KMS-11 (cell line): ENCODE data around the gene NME7.

Source experiments
- H2AFZ ChIP-seq: fragments of 200-600 bp; sonication (generic); 2 replicates; pipeline ENCODE4 v1.6.1; 2016; ENCODE audit warnings: antibody characterized with exemption, mixed run types, low read depth
- H3K27ac ChIP-seq: fragments of 200-600 bp; sonication (generic); 2 replicates; pipeline ENCODE4 v1.6.1; 2016; ENCODE audit warnings: mild to moderate bottlenecking, mixed run types
- H3K27me3 ChIP-seq: fragments of 200-600 bp; sonication (generic); 2 replicates; pipeline ENCODE4 v1.6.1; 2017; ENCODE audit warnings: mild to moderate bottlenecking, low read depth, mixed run types, moderate library complexity; ENCODE audit not compliant: insufficient read depth
- H3K36me3 ChIP-seq: fragments of 200-600 bp; sonication (generic); 2 replicates; pipeline ENCODE4 v1.6.1; 2017; ENCODE audit warnings: mild to moderate bottlenecking, mixed run types; ENCODE audit not compliant: insufficient read depth
- H3K4me1 ChIP-seq: fragments of 200-600 bp; sonication (generic); 2 replicates; pipeline ENCODE4 v1.6.1; 2016; ENCODE audit warnings: mild to moderate bottlenecking, low read depth, mixed run types; ENCODE audit not compliant: poor library complexity, severe bottlenecking
- H3K4me2 ChIP-seq: fragments of 200-600 bp; sonication (generic); 2 replicates; pipeline ENCODE4 v1.7.0; 2016; ENCODE audit warnings: mild to moderate bottlenecking, mixed run types
- H3K4me3 ChIP-seq: fragments of 200-600 bp; sonication (generic); IDR thresholded peaks from 2 replicates; pipeline ENCODE4 v1.6.1; 2017; ENCODE audit warnings: low read depth, low read length, mixed read lengths; ENCODE audit not compliant: insufficient read depth
- H3K79me2 ChIP-seq: fragments of 200-600 bp; sonication (generic); 2 replicates; pipeline ENCODE4 v1.6.1; 2016; ENCODE audit warnings: low read depth, mixed run types; ENCODE audit not compliant: insufficient read depth
- H3K9ac ChIP-seq: fragments of 200-600 bp; sonication (generic); 2 replicates; pipeline ENCODE4 v1.6.1; 2016; ENCODE audit warnings: mild to moderate bottlenecking, mixed run types
- H4K20me1 ChIP-seq: fragments of 200-600 bp; sonication (generic); 2 replicates; pipeline ENCODE4 v1.6.1; 2016; ENCODE audit warnings: mild to moderate bottlenecking, mixed run types; ENCODE audit not compliant: insufficient read depth
- CTCF ChIP-seq: fragments of 200-600 bp; sonication (generic); conservative IDR thresholded peaks from 2 replicates; pipeline ENCODE4 v1.6.1; 2017; ENCODE audit warnings: low read depth, mild to moderate bottlenecking, antibody characterized with exemption, low read length, moderate library complexity, mixed read lengths

Gene NME7

GRCh38 chr1:169160845-169161495, 206.6 kb downstream of the NME7 start:
- H3K27ac ChIP-seq, result no peak overlapping the region

GRCh38 chr1:169156580-169156979, 211.0 kb downstream of the NME7 start:
- H4K20me1 ChIP-seq, result no peaks in the 10 kb centered on the region
- no peak overlapping the region for H3K4me2 ChIP-seq
- TF ChIP-seq CTCF, result no peak
- H3K4me3 ChIP-seq, result no peak overlapping the region
- H3K4me1 ChIP-seq, result no peaks in the 10 kb centered on the region
- no peaks in the 10 kb centered on the region for H3K27me3 ChIP-seq
- H3K79me2 ChIP-seq, result no peaks in the 10 kb centered on the region
- no peak overlapping the region for H3K27ac ChIP-seq
- H3K9ac ChIP-seq, result no peak overlapping the region
- no peak overlapping the region for H2AFZ ChIP-seq
- H3K36me3 ChIP-seq, result no peaks in the 10 kb centered on the region

More at GRCh38 chr1:169160845-169161495, 206.6 kb downstream of the NME7 start:
- no peak overlapping the region for H3K9ac ChIP-seq
- H3K79me2 ChIP-seq, result no peaks in the 10 kb centered on the region
- no peaks in the 10 kb centered on the region for H3K36me3 ChIP-seq
- TF ChIP-seq CTCF, result no peak
- H3K27me3 ChIP-seq, result no peaks in the 10 kb centered on the region
- no peak overlapping the region for H3K4me3 ChIP-seq
- H3K4me2 ChIP-seq, result no peak overlapping the region
- H4K20me1 ChIP-seq, result no peaks in the 10 kb centered on the region
- H3K4me1 ChIP-seq, result no peaks in the 10 kb centered on the region
- no peak overlapping the region for H2AFZ ChIP-seq

GRCh38 chr1:169155675-169156074, 211.9 kb downstream of the NME7 start:
- Histone ChIP-seq H3K4me1 (no peaks in the 10 kb centered on the region), H3K27me3 (no peaks in the 10 kb centered on the region), H3K27ac (no peak overlapping the region), H3K9ac (no peak overlapping the region), H3K79me2 (no peaks in the 10 kb centered on the region), H4K20me1 (no peaks in the 10 kb centered on the region), H3K36me3 (no peaks in the 10 kb centered on the region), H3K4me3 (no peak overlapping the region), H3K4me2 (no peak overlapping the region), H2AFZ (no peak overlapping the region)
- TF ChIP-seq CTCF, result no peak

- no peak for TF ChIP-seq CTCF
- Histone ChIP-seq H3K27ac (no peak overlapping the region), H3K9ac (no peak overlapping the region), H3K4me3 (no peak overlapping the region), H3K36me3 (no peaks in the 10 kb centered on the region), H3K4me1 (peaks cover 6% of the 10 kb centered on the region), H3K27me3 (no peaks in the 10 kb centered on the region), H2AFZ (no peak overlapping the region), H4K20me1 (no peaks in the 10 kb centered on the region), H3K79me2 (no peaks in the 10 kb centered on the region), H3K4me2 (no peak overlapping the region)
Observed at GRCh38 chr1:169151338-169151837, 216.2 kb downstream of the NME7 start.
